ENCODE measurements around the gene SMAD1. TPM values are rescaled to one million over a fixed set of nuclear protein-coding genes. Genes with fewer than 3 reads are reported as not detected.
"Not testable (repeated sequence)": the region's sequence is repeated elsewhere in the genome, so short reads cannot be mapped to it uniquely, and the experiment has no call there.

SMAD1 gene
- total and polyA plus RNA-seq, 2 of the 4 experiments (the other 2 are of a cell fraction) = 11.6 to 17.6 TPM

- Histone ChIP-seq H3K4ac (ENCODE audit: low read depth, low read length) (no peak overlapping the region), H2BK120ac (ENCODE audit: low read depth, low read length) (no peak overlapping the region), H3K9ac (ENCODE audit: low read depth, low read length) (no peak overlapping the region), H3K23ac (ENCODE audit: low read depth, low read length) (no peak overlapping the region), H2AK9ac (replicated peaks; ENCODE audit: low read depth, low read length, poor library complexity) (no peak overlapping the region), H2AK5ac (ENCODE audit: low read depth, low read length) (no peak overlapping the region), H3K27ac (ENCODE audit: insufficient read depth, low read length) (no peak overlapping the region), H3K4me3 (ENCODE audit: insufficient read depth, low read depth, low read length) (no peak overlapping the region), H4K91ac (ENCODE audit: insufficient read depth, low read depth, low read length) (no peak overlapping the region), H4K20me1 (ENCODE audit: insufficient read depth, low read length) (no peaks in the 10 kb centered on the region), H4K8ac (ENCODE audit: low read depth in 2 of 2, low read length in 2 of 2) (no peak overlapping the region), H3K4me2 (ENCODE audit: low read depth, low read length) (no peak overlapping the region), H3K36me3 (ENCODE audit: control insufficient read depth, insufficient read depth, low read length) (no peaks in the 10 kb centered on the region), H3K27me3 (ENCODE audit: control insufficient read depth, insufficient read depth, low read length) (no peaks in the 10 kb centered on the region), H2AFZ (replicated peaks; ENCODE audit: low read length, poor library complexity) (no peak overlapping the region), H3K9me1 (ENCODE audit: insufficient read depth, low read length) (no peaks in the 10 kb centered on the region; the same call in 1 of the 2 replicates), H3K18ac (ENCODE audit: low read depth, low read length) (no peak overlapping the region), H2BK15ac (ENCODE audit: low read depth, low read length) (no peak overlapping the region), H4K5ac (ENCODE audit: low read depth, low read length) (no peak overlapping the region), H3K14ac (replicated peaks; ENCODE audit: low read depth, low read length) (no peak overlapping the region), H2BK20ac (ENCODE audit: low read depth, low read length) (no peak overlapping the region), H3K9me3 (ENCODE audit: control insufficient read depth, insufficient read depth, low read length) (no peaks in the 10 kb centered on the region), H3K56ac (ENCODE audit: extremely low read depth, insufficient read depth, low read length) (no peak overlapping the region), H3K4me1 (ENCODE audit: control insufficient read depth, insufficient read depth, low read length) (0 out of 2 replicates have a peak, but pooled peaks cover 2% of the 10 kb centered on the region), H2BK5ac (ENCODE audit: low read depth, low read length, poor library complexity, severe bottlenecking) (no peak overlapping the region), H3K79me1 (ENCODE audit: low read depth in 1 of 2, low read length in 2 of 2) (peaks cover 11% of the 10 kb centered on the region in 2 experiments; a peak in 3 of 4 replicates)
- WGBS, 2 experiments (ENCODE audit: extremely low coverage in 2 of 2, insufficient read length in 1 of 2) = no CpG with 5 or more reads among the region's 4 CpGs
- TF ChIP-seq RCOR1 (IDR thresholded peaks at IDR 0.05; ENCODE audit: insufficient replicate concordance, low read length) (no peak), SMC3 (IDR thresholded peaks at IDR 0.05; ENCODE audit: low read depth, low read length) (no peak), MAZ (IDR thresholded peaks at IDR 0.05; ENCODE audit: borderline replicate concordance, low read depth, low read length) (no peak), USF2 (IDR thresholded peaks at IDR 0.05; ENCODE audit: low read depth, low read length) (no peak), MAFK (IDR thresholded peaks at IDR 0.05; ENCODE audit: low read depth, low read length) (no peak), FOS (IDR thresholded peaks at IDR 0.05; ENCODE audit: low read depth, low read length) (no peak), POLR2A (IDR thresholded peaks at IDR 0.05; ENCODE audit: low read depth, low read length) (no peak)
- POLR2A ChIA-PET (ENCODE audit: unreplicated experiment) = no interaction called here
- BruUV-seq (replicated peaks) = no TSS peak
- CTCF ChIA-PET = no interaction called here
- dilution Hi-C loops (cut with HindIII; ENCODE audit: low sequenced_read_pairs, unreplicated experiment) (no loop called here), in situ Hi-C loops (cut with MboI; ENCODE audit: low sequenced_read_pairs) (no loop called here), intact Hi-C loops (cut with micrococcal nuclease) (no loop called here)
- ATAC-seq (ENCODE audit: low read depth) (no peak), DNase-seq (no peak)
Observed at GRCh38 chr4:145533001-145533400, 51.3 kb downstream of the SMAD1 start.

GRCh38 chr4:145533415-145533814 lies 51.8 kb downstream of the SMAD1 start:
- H2AK5ac ChIP-seq (ENCODE audit: low read depth, low read length); CTCF ChIA-PET: not testable (repeated sequence)

More at GRCh38 chr4:145533415-145533814, 51.8 kb downstream of the SMAD1 start:
- dilution Hi-C loops (cut with HindIII; ENCODE audit: low sequenced_read_pairs, unreplicated experiment); POLR2A ChIA-PET (ENCODE audit: unreplicated experiment); H4K5ac ChIP-seq (ENCODE audit: low read depth, low read length); H3K36me3 ChIP-seq (ENCODE audit: control insufficient read depth, insufficient read depth, low read length); H3K9ac ChIP-seq (ENCODE audit: low read depth, low read length); H3K4me1 ChIP-seq (ENCODE audit: control insufficient read depth, insufficient read depth, low read length); H2AFZ ChIP-seq (replicated peaks; ENCODE audit: low read length, poor library complexity); in situ Hi-C loops (cut with MboI; ENCODE audit: low sequenced_read_pairs); H3K9me3 ChIP-seq (ENCODE audit: control insufficient read depth, insufficient read depth, low read length); H3K4ac ChIP-seq (ENCODE audit: low read depth, low read length); BruUV-seq (replicated peaks); H4K91ac ChIP-seq (ENCODE audit: insufficient read depth, low read depth, low read length); H3K4me2 ChIP-seq (ENCODE audit: low read depth, low read length); ATAC-seq (ENCODE audit: low read depth); H2BK120ac ChIP-seq (ENCODE audit: low read depth, low read length); intact Hi-C loops (cut with micrococcal nuclease); H3K27ac ChIP-seq (ENCODE audit: insufficient read depth, low read length); DNase-seq; H3K27me3 ChIP-seq (ENCODE audit: control insufficient read depth, insufficient read depth, low read length); H3K14ac ChIP-seq (replicated peaks; ENCODE audit: low read depth, low read length); H2BK15ac ChIP-seq (ENCODE audit: low read depth, low read length); H3K56ac ChIP-seq (ENCODE audit: extremely low read depth, insufficient read depth, low read length); H4K20me1 ChIP-seq (ENCODE audit: insufficient read depth, low read length); H3K18ac ChIP-seq (ENCODE audit: low read depth, low read length); H3K9me1 ChIP-seq (ENCODE audit: insufficient read depth, low read length); H2BK5ac ChIP-seq (ENCODE audit: low read depth, low read length, poor library complexity, severe bottlenecking); H2BK20ac ChIP-seq (ENCODE audit: low read depth, low read length); H2AK9ac ChIP-seq (replicated peaks; ENCODE audit: low read depth, low read length, poor library complexity); H3K4me3 ChIP-seq (ENCODE audit: insufficient read depth, low read depth, low read length); H3K23ac ChIP-seq (ENCODE audit: low read depth, low read length); H4K8ac ChIP-seq (ENCODE audit: low read depth in 2 of 2, low read length in 2 of 2): not testable (repeated sequence)
- 100% methylated on average over 2 of the region's 3 CpGs; no CpG with 5 or more reads in 1 of the 2 experiments for WGBS, 2 experiments (ENCODE audit: extremely low coverage in 2 of 2, insufficient read length in 1 of 2)
- H3K79me1 ChIP-seq (ENCODE audit: low read depth in 1 of 2, low read length in 2 of 2) = peaks cover 11% of the 10 kb centered on the region in 2 experiments; a peak in 3 of 4 replicates
